OCI-LY1 (cell line): ENCODE data around the gene SLC23A2.
A peak's percentile ranks its signal among the peaks of the same experiment; 100 is the strongest.

Experiments
- H2AFZ ChIP-seq: fragments of 200-600 bp; sonication (generic), shearing (Covaris generic); 2 replicates; pipeline ENCODE4 v1.6.0; 2014; ENCODE audit warnings: antibody characterized with exemption, mild to moderate bottlenecking, low read length
- H3F3A ChIP-seq: fragments of 200-600 bp; sonication (generic), shearing (Covaris generic); 2 replicates; pipeline ENCODE4 v1.6.0; 2014; ENCODE audit warnings: mild to moderate bottlenecking, antibody characterized with exemption, low read length, moderate library complexity; ENCODE audit not compliant: insufficient read depth
- H3K27ac ChIP-seq: fragments of 200-600 bp; sonication (generic); 2 replicates; pipeline ENCODE4 v1.5.1; 2014; ENCODE audit warnings: low read length, mixed run types, mild to moderate bottlenecking, low read depth; ENCODE audit not compliant: poor library complexity, severe bottlenecking
- H3K27me3 ChIP-seq: fragments of 200-600 bp; sonication (generic); 2 replicates; pipeline ENCODE4 v1.6.0; 2014; ENCODE audit warnings: antibody characterized with exemption, mild to moderate bottlenecking, low read length, moderate library complexity; ENCODE audit not compliant: insufficient read depth
- H3K36me3 ChIP-seq: fragments of 200-600 bp; sonication (generic); 2 replicates; pipeline ENCODE4 v1.6.1; 2014; ENCODE audit warnings: mild to moderate bottlenecking, antibody characterized with exemption, low read length, moderate library complexity, mixed read lengths; ENCODE audit not compliant: insufficient read depth
- H3K4me1 ChIP-seq: fragments of 200-600 bp; sonication (generic); 2 replicates; pipeline ENCODE4 v1.5.1; 2014; ENCODE audit warnings: mild to moderate bottlenecking, low read length, moderate library complexity; ENCODE audit not compliant: insufficient read depth, severe bottlenecking
- H3K4me2 ChIP-seq: fragments of 200-600 bp; sonication (generic), shearing (Covaris generic); 2 replicates; pipeline ENCODE4 v1.6.1; 2014; ENCODE audit warnings: low read length
- H3K4me3 ChIP-seq: fragments of 200-600 bp; sonication (generic); 2 replicates; pipeline ENCODE4 v1.5.1; 2014; ENCODE audit warnings: low read length, low read depth, mild to moderate bottlenecking, mixed read lengths; ENCODE audit not compliant: poor library complexity, severe bottlenecking
- H3K79me2 ChIP-seq: fragments of 200-600 bp; shearing (Covaris generic); 2 replicates; pipeline ENCODE4 v1.6.1; 2016; ENCODE audit warnings: mixed run types, low read length, mixed read lengths; ENCODE audit not compliant: insufficient read depth
- H3K9ac ChIP-seq: fragments of 200-600 bp; sonication (generic), shearing (Covaris generic); 2 replicates; pipeline ENCODE4 v1.6.1; 2014; ENCODE audit warnings: mild to moderate bottlenecking, low read length, mixed read lengths
- H3K9me2 ChIP-seq: fragments of 200-600 bp; sonication (generic), shearing (Covaris generic); 2 replicates; pipeline ENCODE4 v1.6.1; 2014; ENCODE audit warnings: low read depth, mild to moderate bottlenecking, low read length, mixed read lengths
- H3K9me3 ChIP-seq: fragments of 200-600 bp; shearing (Covaris generic); 2 replicates; pipeline ENCODE4 v1.6.1; 2014; ENCODE audit warnings: low read length, mixed read lengths
- H4K20me1 ChIP-seq: fragments of 200-600 bp; sonication (generic), shearing (Covaris generic); 2 replicates; pipeline ENCODE4 v1.6.0; 2016; ENCODE audit warnings: mild to moderate bottlenecking, low read length; ENCODE audit not compliant: insufficient read depth
- CTCF ChIP-seq: fragments of 200-600 bp; sonication (generic), shearing (Covaris generic); IDR thresholded peaks from 2 replicates; pipeline ENCODE4 v1.5.1; 2017; ENCODE audit warnings: mild to moderate bottlenecking, antibody characterized with exemption, low read length, moderate library complexity, mixed read lengths
- EZH2 ChIP-seq: fragments of 200-600 bp; sonication (generic), shearing (Covaris generic); IDR thresholded peaks from 2 replicates; pipeline ENCODE4 v1.8.0; 2017; ENCODE audit warnings: borderline replicate concordance, mixed run types, mild to moderate bottlenecking, antibody characterized with exemption, low read length, moderate library complexity, mixed read lengths

The SLC23A2 gene

GRCh38 chr20:4810426-4811019, 190.8 kb downstream of the SLC23A2 start:
- no peaks in the 10 kb centered on the region for H3K9me3 ChIP-seq
- no peaks in the 10 kb centered on the region for H3K9me2 ChIP-seq
- no peaks in the 10 kb centered on the region for H4K20me1 ChIP-seq
- H2AFZ ChIP-seq: no peak overlapping the region
- H3K4me1 ChIP-seq: peaks cover 63% of the 10 kb centered on the region
- no peaks in the 10 kb centered on the region for H3K27me3 ChIP-seq
- TF ChIP-seq CTCF (no peak), EZH2 (no peak)
- peaks cover 9% of the 10 kb centered on the region; the same call in 1 of the 2 replicates for H3F3A ChIP-seq
- H3K4me3 ChIP-seq: no peak overlapping the region
- H3K27ac ChIP-seq: peak overlapping the region; percentile 98
- peak overlapping the region; percentile 89; the same call in 1 of the 2 replicates for H3K4me2 ChIP-seq
- H3K36me3 ChIP-seq: peaks cover 57% of the 10 kb centered on the region
- H3K9ac ChIP-seq: peak overlapping the region; percentile 81; the same call in 1 of the 2 replicates
- H3K79me2 ChIP-seq: peaks cover 29% of the 10 kb centered on the region; the same call in 1 of the 2 replicates

DNA sequence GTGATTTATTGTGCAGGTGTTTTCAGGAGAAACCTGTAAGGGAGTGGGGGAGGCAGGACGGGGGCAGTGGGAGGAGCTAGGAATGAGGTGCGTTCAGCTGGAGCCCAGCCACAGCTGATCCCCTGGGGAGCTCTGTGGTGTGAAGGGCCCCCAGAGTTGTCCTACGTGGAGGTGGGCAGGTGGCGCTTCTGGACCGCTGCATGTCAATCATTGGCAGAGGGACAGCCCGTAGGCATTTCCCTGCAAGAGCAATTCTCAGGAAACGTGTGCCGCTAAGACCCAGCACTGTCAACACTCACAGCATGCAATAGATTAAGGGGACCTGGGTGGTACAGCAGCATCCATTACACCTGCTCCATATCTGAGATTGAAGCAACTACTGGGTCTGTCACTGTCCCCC, 191.6 kb downstream of the SLC23A2 start:
- Histone ChIP-seq H3F3A (peaks cover 9% of the 10 kb centered on the region; the same call in 1 of the 2 replicates), H3K9ac (no peak overlapping the region; the same call in 1 of the 2 replicates), H3K4me2 (peak overlapping the region; percentile 89; the same call in 1 of the 2 replicates), H3K36me3 (peaks cover 62% of the 10 kb centered on the region), H3K4me1 (peaks cover 55% of the 10 kb centered on the region), H3K79me2 (peaks cover 34% of the 10 kb centered on the region; the same call in 1 of the 2 replicates), H3K9me2 (no peaks in the 10 kb centered on the region), H4K20me1 (no peaks in the 10 kb centered on the region), H3K4me3 (no peak overlapping the region), H2AFZ (no peak overlapping the region), H3K27ac (peak overlapping the region; percentile 98), H3K27me3 (no peaks in the 10 kb centered on the region), H3K9me3 (no peaks in the 10 kb centered on the region)
- TF ChIP-seq EZH2: no peak
- no peak for TF ChIP-seq CTCF

GRCh38 chr20:4808872-4809271, 192.4 kb downstream of the SLC23A2 start:
- Histone ChIP-seq H3K9me3 (no peaks in the 10 kb centered on the region), H3K27ac (peak overlapping the region; percentile 98), H3K4me2 (no peak overlapping the region), H4K20me1 (no peaks in the 10 kb centered on the region), H3K36me3 (peaks cover 65% of the 10 kb centered on the region), H3K4me3 (no peak overlapping the region), H3K4me1 (peaks cover 46% of the 10 kb centered on the region), H3K27me3 (no peaks in the 10 kb centered on the region), H2AFZ (no peak overlapping the region), H3F3A (peaks cover 9% of the 10 kb centered on the region; the same call in 1 of the 2 replicates), H3K79me2 (peaks cover 34% of the 10 kb centered on the region; the same call in 1 of the 2 replicates), H3K9ac (no peak overlapping the region), H3K9me2 (no peaks in the 10 kb centered on the region)
- no peak for TF ChIP-seq EZH2
- TF ChIP-seq CTCF: no peak
